GM04504 (cell line): Measurements from ENCODE around the gene OPCML.

Experiments used
- DNase-seq: peaks from one replicate; pipeline ENCODE4 v3.0.0-alpha.2; 2012; ENCODE audit warnings: low read depth

The OPCML gene

GRCh38 chr11:132790466-132790865 lies 741.8 kb downstream of the OPCML start:
- no peak for DNase-seq

- no peak for DNase-seq
These were observed 743.4 kb downstream of the OPCML start for GRCh38 chr11:132788816-132789325.

- no peak for DNase-seq
These were observed 746.4 kb downstream of the OPCML start for GRCh38 chr11:132785878-132786277.

DNA sequence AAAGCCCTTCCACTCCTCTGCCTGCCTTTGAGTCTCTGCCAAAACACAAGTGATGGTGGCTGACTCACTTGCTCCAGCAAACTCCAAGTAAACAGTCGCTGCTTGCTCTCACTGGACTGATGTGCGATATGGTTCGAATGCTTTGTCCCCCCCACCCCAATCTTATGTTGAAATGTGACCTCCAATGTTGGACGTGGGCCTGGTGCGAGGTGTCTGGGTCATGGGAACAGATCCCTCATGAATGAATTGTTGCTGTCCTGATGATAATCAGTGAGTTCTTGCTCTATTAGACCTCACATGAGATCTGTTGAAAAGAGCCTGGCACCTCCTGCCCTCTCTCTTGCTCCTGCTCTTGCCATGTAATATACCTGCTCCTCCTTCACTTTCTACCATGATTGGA lies 747.9 kb downstream of the OPCML start:
- no peak for DNase-seq

DNA sequence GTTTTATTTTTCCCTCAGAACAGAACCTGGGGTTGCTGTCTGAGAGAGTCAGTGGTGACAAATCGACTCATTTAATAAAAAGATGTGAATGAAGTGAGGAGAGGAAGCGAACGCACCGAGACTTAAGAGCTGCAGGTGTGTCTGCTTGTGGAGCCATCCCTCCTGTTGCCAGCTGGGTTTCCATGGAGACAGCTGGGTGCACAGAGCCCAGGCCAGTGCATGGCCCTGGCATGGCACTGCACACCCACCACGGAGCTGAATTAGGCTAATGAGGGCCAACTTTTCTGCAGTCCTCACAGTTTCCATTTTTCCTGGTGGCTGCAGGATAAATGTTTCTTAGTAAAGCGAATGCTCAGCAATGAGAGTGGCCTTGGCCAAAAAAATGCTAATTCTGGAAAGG lies 750.2 kb downstream of the OPCML start:
- DNase-seq: no peak

GRCh38 chr11:132780046-132780445 lies 752.3 kb downstream of the OPCML start:
- no peak for DNase-seq

DNA sequence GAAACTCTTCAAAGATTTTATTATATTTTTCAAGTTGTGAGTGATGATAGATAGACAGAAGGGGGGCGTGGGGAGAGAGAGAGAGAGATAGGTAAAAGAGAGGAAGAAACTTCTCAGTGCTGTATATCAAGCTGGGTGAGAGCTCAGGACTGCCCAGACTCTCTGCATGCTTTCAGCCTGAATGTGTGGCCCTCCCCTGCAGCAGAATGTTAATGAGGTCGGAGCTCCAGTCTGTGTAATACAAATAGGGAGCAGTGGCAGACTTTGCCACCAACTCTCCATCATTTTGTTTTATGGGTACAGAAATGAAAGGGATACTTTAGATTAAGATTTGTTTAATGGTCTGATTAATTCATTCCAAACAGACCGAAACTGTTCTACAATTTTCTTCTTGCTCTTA lies 752.8 kb downstream of the OPCML start:
- peak; percentile 13 for DNase-seq

- no peak for DNase-seq
These were observed 755.0 kb downstream of the OPCML start for GRCh38 chr11:132777067-132777975.

DNA sequence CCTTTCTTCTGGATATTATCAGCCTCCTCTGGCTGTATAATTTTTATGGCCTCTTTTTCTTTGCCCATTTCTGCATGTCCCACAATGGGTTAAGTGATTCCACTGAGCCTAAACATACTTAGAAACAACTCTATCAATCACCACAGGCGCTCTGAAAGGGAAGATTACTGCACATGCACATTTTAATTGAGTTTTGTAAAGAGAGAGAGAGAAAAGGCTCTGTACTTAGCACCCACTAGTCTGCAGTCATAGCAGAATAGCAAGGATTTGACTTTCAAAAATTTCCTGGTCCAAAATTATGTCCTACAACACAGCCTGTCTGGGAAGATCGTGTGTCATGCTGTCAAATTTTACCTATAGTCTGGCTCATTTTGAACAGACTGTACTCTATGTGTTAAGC lies 758.5 kb downstream of the OPCML start:
- DNase-seq: no peak

GRCh38 chr11:132772703-132773545 lies 759.4 kb downstream of the OPCML start:
- no peak for DNase-seq

DNA sequence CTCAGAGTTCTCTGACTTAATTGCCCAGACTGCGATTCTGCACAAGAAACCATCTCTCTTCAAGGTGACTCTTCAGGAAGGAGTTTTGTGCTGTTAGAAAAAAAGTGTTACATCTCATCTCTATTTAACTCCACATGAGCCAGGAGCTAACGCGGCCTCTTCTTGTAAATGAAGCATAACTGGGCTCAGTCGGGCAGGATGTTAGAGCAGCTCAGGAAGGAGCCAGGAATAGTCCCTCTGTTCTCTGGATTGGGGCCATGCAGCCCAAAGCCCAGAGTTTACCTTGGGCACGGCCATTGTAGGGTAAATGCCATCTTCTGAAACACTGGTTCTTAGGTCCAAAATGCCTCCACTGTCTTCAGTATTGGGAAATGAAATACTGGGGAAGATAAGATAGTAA lies 760.6 kb downstream of the OPCML start:
- DNase-seq: no peak

- no peak for DNase-seq
These were observed 761.3 kb downstream of the OPCML start for GRCh38 chr11:132770829-132771530.

DNA sequence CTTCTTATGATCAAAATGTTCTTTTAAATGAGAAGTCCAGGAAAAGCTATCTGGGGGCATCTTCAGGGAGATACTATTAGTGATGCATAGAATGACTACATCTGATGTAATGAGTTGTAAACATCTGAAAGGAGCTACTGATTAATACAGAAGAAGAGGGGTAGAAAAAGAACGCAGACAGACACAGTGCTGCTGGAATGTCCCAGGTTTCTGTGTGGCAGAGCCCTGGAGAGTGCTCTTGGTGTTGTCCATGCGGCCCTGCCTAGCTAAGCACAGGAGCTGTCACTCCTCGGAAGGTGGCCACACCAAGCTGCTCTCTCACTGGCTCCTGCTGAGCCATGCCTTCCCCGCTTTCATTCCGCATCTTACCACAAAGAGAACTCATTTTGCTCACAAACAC lies 768.8 kb downstream of the OPCML start:
- no peak for DNase-seq

- no peak for DNase-seq
These were observed 776.4 kb downstream of the OPCML start for GRCh38 chr11:132755934-132756333.

- no peak for DNase-seq
These were observed 780.6 kb downstream of the OPCML start for GRCh38 chr11:132751516-132752250.

GRCh38 chr11:132746305-132746704 lies 786.0 kb downstream of the OPCML start:
- DNase-seq: no peak

GRCh38 chr11:132745306-132745705 lies 787.0 kb downstream of the OPCML start:
- no peak for DNase-seq

DNA sequence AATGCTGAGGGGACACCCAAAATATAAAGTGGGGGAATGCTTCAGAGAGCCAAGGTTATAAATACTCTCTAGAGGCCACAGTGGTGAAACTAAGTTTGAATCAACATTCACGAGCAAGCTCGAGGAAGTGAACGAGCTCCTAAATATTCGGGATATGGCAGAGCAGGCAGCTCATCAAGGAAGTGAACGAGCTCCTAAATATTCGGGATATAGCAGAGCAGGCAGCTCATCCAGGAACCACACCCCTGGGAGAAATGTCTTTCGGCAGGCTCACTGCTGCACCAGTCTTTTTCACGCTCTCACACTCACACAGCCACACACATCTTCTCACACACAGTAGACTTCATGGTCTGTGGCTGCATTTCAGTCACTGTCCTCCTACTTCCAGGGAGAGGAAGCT lies 787.5 kb downstream of the OPCML start:
- DNase-seq: peak; percentile 40

- DNase-seq: no peak
These were observed 788.7 kb downstream of the OPCML start for GRCh38 chr11:132743601-132744000.

DNA sequence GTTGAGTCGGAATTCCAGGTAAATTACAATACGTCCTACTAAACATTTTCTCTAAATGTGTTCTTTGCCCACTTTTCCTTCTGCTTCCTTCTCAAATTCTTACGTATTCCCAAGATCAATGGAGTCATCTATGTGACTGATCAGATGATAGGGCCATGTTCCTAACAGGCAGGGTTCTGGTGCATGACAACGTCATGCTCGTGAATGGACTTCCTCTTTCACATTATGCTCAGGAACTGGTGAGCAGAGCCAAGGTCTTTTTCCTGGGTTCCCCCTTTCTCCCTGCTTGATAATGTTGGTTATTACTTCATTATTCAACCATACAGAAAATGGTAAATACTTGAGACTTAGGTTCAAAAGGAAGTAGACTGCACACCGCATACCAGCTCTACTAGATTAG lies 789.4 kb downstream of the OPCML start:
- no peak for DNase-seq

- DNase-seq: peak; percentile 90
These were observed 798.1 kb downstream of the OPCML start for GRCh38 chr11:132734217-132734616.

- DNase-seq: no peak
These were observed 804.3 kb downstream of the OPCML start for GRCh38 chr11:132728026-132728425.
